BLaER1 (cell line): Measurements from ENCODE around the gene TBCE.

Experiments
- H3K27ac ChIP-seq: shearing (Covaris generic); formaldehyde crosslinking; 2 replicates; pipeline ENCODE4 v1.8.1; 2022
- H3K27me3 ChIP-seq: shearing (Covaris generic); formaldehyde crosslinking; 2 replicates; pipeline ENCODE4 v1.8.1; 2022
- H3K36me3 ChIP-seq: shearing (Covaris generic); formaldehyde crosslinking; 2 replicates; pipeline ENCODE4 v1.8.1; 2022
- H3K4me1 ChIP-seq: shearing (Covaris generic); formaldehyde crosslinking; 2 replicates; pipeline ENCODE4 v1.8.1; 2022
- H3K4me2 ChIP-seq: shearing (Covaris generic); formaldehyde crosslinking; 2 replicates; pipeline ENCODE4 v1.8.1; 2022
- H3K4me3 ChIP-seq: shearing (Covaris generic); formaldehyde crosslinking; 2 replicates; pipeline ENCODE4 v1.8.1; 2022
- H3K9ac ChIP-seq: shearing (Covaris generic); formaldehyde crosslinking; 2 replicates; pipeline ENCODE4 v1.8.1; 2022
- H3K9me3 ChIP-seq: shearing (Covaris generic); formaldehyde crosslinking; 2 replicates; pipeline ENCODE4 v1.8.1; 2022
- H4K20me1 ChIP-seq: shearing (Covaris generic); formaldehyde crosslinking; 2 replicates; pipeline ENCODE4 v1.8.1; 2022
- Cebpa-rat ChIP-seq: shearing (Covaris generic); IDR thresholded peaks from 2 replicates; pipeline ENCODE4 v1.8.1; 2022

The TBCE gene

DNA sequence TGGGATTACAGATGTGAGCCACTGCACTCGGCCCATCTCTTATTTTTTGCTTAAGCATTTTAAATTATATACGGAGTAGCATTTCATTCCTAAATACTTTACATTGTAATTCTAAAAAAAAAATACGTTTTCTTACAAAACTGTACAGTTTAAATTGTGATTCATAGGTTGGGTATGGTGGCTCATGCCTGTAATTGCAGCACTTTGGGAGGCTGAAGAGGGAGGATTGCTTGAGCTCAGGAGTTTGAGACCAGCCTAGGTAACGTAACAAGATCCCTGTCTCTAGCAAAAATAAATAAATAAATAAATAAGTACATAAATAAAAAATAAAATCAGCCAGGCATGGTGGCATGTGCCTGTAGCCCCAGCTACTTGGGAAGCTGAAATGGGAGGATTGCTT, 24.6 kb downstream of the TBCE start:
- Histone ChIP-seq H3K4me2 (no peak overlapping the region), H4K20me1 (no peaks in the 10 kb centered on the region), H3K27ac (no peak overlapping the region), H3K9ac (no peak overlapping the region), H3K9me3 (peaks cover 11% of the 10 kb centered on the region), H3K4me3 (no peak overlapping the region), H3K4me1 (0 out of 2 replicates have a peak, but pooled peaks cover 7% of the 10 kb centered on the region), H3K36me3 (peaks cover 18% of the 10 kb centered on the region), H3K27me3 (no peaks in the 10 kb centered on the region)
- TF ChIP-seq Cebpa-rat = no peak

- H3K4me3 ChIP-seq = no peak overlapping the region
- no peaks in the 10 kb centered on the region for H3K4me1 ChIP-seq
- 0 out of 2 replicates have a peak, but pooled peaks cover 11% of the 10 kb centered on the region for H4K20me1 ChIP-seq
- TF ChIP-seq Cebpa-rat = no peak
- H3K4me2 ChIP-seq = no peak overlapping the region
- peaks cover 7% of the 10 kb centered on the region; the same call in 1 of the 2 replicates for H3K9me3 ChIP-seq
- H3K9ac ChIP-seq = no peak overlapping the region
- no peaks in the 10 kb centered on the region for H3K27me3 ChIP-seq
- no peak overlapping the region for H3K27ac ChIP-seq
- peaks cover 6% of the 10 kb centered on the region for H3K36me3 ChIP-seq
These were observed 30.5 kb downstream of the TBCE start for GRCh38 chr1:235397733-235398132.

DNA sequence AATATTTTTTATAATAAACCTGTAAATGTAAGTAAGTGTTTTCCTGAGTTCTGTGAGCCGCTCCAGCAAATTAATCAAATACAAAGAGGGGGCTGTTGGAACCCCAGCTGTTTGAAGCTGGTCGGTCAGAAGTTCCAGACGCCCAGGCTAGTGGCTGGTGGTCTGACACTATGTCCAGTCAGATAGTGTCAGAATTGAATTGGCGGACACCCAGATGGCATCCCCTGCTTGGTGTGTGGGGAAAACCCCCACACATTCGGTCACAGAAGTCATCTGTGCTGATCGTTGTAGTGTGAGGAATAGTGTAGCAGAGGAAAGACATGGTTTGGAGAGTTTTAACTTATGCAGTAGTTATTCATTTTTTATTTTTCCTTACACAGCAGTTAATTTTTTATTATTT, 32.4 kb downstream of the TBCE start:
- no peak overlapping the region for H3K27ac ChIP-seq
- H4K20me1 ChIP-seq = 0 out of 2 replicates have a peak, but pooled peaks cover 11% of the 10 kb centered on the region
- H3K36me3 ChIP-seq = peaks cover 13% of the 10 kb centered on the region
- H3K4me3 ChIP-seq = no peak overlapping the region
- no peak overlapping the region for H3K4me2 ChIP-seq
- no peaks in the 10 kb centered on the region for H3K27me3 ChIP-seq
- H3K9me3 ChIP-seq = peaks cover 7% of the 10 kb centered on the region; the same call in 1 of the 2 replicates
- no peaks in the 10 kb centered on the region for H3K4me1 ChIP-seq
- H3K9ac ChIP-seq = no peak overlapping the region
- TF ChIP-seq Cebpa-rat = no peak

DNA sequence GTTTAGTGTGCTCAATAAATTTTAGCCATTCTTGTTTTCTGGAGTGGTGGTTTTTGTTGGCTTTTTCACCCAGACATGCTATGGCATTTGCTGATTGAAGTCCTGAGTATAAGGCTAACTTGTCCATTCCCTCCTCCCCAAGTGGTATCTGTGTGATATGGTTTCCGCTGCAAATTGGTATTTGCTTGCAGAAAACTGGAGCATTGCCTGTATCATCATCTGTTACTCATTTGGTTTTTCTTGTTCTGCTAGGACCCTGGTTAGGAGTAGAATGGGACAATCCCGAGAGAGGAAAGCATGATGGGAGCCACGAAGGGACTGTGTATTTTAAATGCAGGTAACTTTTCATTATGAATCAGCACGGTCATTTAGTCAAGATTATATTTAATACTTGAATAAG, 34.0 kb downstream of the TBCE start:
- peaks cover 13% of the 10 kb centered on the region for H3K36me3 ChIP-seq
- no peak overlapping the region for H3K4me2 ChIP-seq
- no peaks in the 10 kb centered on the region for H3K4me1 ChIP-seq
- H3K27ac ChIP-seq = no peak overlapping the region
- no peak overlapping the region for H3K9ac ChIP-seq
- no peak overlapping the region for H3K4me3 ChIP-seq
- peaks cover 7% of the 10 kb centered on the region; the same call in 1 of the 2 replicates for H3K9me3 ChIP-seq
- no peak for TF ChIP-seq Cebpa-rat
- no peaks in the 10 kb centered on the region for H3K27me3 ChIP-seq
- 0 out of 2 replicates have a peak, but pooled peaks cover 11% of the 10 kb centered on the region for H4K20me1 ChIP-seq

DNA sequence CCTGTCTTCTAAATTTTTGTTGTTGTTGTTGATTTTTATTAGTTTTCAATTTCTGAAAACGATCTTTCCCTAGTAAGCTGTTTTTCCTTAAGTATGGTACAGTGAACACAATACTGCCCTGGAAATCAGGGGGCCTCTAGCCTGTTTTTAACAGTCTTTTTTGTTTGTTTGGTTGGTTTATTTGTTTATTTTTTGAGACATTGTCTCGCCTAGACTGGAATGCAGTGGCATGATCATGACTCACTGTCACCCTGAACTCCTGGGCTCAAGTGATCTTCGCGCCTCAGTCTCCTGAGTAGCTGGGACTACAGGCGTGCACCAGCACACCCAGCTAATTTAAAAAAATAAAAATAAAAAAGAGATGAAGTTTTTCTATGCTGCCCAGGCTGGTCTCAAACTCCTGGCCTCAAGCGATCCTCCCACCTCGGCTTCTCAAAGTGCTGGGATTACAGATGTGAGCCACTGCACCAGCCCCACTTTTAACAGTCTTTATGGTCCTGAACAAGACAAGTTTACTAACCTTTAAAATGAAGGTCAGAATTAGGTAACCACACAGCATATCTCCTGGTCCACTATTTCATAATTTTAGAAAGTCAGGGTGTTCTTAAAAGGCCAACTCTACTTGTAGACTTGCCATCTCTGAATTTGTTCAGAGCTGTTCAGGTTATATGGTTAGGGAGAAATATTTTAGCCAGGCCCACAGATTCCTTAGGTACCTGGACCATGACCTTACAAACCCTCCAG, 35.4 kb downstream of the TBCE start:
- peaks cover 10% of the 10 kb centered on the region for H3K36me3 ChIP-seq
- H3K4me3 ChIP-seq = no peak overlapping the region
- H3K4me1 ChIP-seq = no peaks in the 10 kb centered on the region
- H3K4me2 ChIP-seq = no peak overlapping the region
- no peaks in the 10 kb centered on the region for H3K9me3 ChIP-seq
- no peaks in the 10 kb centered on the region for H3K27me3 ChIP-seq
- 0 out of 2 replicates have a peak, but pooled peaks cover 11% of the 10 kb centered on the region for H4K20me1 ChIP-seq
- no peak overlapping the region for H3K9ac ChIP-seq
- H3K27ac ChIP-seq = no peak overlapping the region
- TF ChIP-seq Cebpa-rat = no peak

DNA sequence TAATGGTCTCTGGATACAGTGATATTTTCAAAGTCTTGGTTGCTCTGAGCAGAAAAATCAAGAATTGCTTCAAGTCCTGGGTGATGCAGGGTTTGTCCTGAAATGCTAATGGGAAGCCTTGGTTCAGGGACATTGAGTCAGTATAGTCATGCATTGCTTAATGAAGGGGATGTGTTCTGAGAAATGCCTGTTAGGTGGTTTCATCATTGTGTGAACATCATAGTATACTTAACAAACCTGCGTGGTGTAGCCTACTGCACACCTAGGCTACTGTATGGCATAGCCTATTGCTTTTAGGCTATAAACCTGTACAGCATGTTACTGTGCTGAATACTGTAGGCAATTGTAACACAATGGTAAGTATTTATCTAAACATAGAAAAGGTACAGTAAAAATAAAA, 36.4 kb downstream of the TBCE start:
- no peak overlapping the region for H3K27ac ChIP-seq
- H3K27me3 ChIP-seq = no peaks in the 10 kb centered on the region
- H4K20me1 ChIP-seq = 0 out of 2 replicates have a peak, but pooled peaks cover 11% of the 10 kb centered on the region
- no peaks in the 10 kb centered on the region for H3K9me3 ChIP-seq
- H3K36me3 ChIP-seq = peaks cover 10% of the 10 kb centered on the region
- no peak for TF ChIP-seq Cebpa-rat
- H3K4me1 ChIP-seq = no peaks in the 10 kb centered on the region
- no peak overlapping the region for H3K9ac ChIP-seq
- H3K4me3 ChIP-seq = no peak overlapping the region
- no peak overlapping the region for H3K4me2 ChIP-seq

GRCh38 chr1:235404190-235404589, 37.0 kb downstream of the TBCE start:
- Histone ChIP-seq H3K9me3 (no peaks in the 10 kb centered on the region), H3K27me3 (no peaks in the 10 kb centered on the region), H3K4me2 (no peak overlapping the region), H3K9ac (no peak overlapping the region), H3K4me3 (no peak overlapping the region), H4K20me1 (0 out of 2 replicates have a peak, but pooled peaks cover 6% of the 10 kb centered on the region), H3K36me3 (peaks cover 10% of the 10 kb centered on the region), H3K4me1 (no peaks in the 10 kb centered on the region), H3K27ac (no peak overlapping the region)
- TF ChIP-seq Cebpa-rat = no peak

DNA sequence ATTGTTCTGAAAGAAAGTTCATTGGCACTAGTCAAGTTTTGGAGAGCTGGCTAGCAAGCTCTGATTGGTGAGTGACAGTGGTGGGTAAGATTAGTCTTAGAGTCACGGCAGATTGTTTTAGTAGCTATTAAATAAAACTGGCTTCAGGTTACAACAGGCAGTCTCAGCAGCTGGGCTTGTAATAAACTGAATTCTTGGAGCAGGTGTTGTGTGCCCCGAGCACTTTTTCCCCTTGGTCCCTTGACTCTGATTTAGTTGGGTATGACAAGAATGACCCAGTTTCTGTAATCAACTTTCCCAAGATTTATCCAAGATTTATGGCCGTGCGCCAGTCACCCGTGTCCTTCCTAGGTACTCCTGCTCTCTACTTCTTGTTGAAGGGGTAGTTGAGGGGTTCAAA, 40.2 kb downstream of the TBCE start:
- Histone ChIP-seq H3K36me3 (peaks cover 10% of the 10 kb centered on the region), H3K27ac (no peak overlapping the region), H3K9ac (no peak overlapping the region), H3K9me3 (no peaks in the 10 kb centered on the region), H4K20me1 (no peaks in the 10 kb centered on the region), H3K4me3 (no peak overlapping the region), H3K4me2 (no peak overlapping the region), H3K4me1 (no peaks in the 10 kb centered on the region), H3K27me3 (no peaks in the 10 kb centered on the region)
- no peak for TF ChIP-seq Cebpa-rat

DNA sequence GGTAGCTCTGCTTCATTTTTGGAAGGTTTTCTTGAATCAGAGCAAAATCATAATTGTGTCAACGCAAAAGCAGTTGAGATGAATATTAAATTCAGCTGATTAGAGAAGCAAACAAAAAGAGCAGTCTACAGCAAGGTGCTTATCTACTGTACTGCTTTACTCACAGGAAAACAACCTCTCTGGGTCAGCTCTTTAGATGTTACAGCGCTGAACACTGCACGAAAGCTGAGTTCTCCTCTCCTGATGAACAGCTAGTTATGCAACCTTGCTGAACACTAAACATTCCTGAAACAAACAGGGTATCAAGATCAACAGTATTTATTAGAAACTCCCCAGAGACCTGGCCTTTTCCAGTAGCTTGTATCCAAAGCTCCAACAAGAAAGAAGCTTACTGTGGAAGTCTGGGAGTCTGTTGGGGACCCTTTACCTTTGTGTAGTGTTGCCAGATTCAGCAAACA, 41.3 kb downstream of the TBCE start:
- H3K27ac ChIP-seq = no peak overlapping the region

DNA sequence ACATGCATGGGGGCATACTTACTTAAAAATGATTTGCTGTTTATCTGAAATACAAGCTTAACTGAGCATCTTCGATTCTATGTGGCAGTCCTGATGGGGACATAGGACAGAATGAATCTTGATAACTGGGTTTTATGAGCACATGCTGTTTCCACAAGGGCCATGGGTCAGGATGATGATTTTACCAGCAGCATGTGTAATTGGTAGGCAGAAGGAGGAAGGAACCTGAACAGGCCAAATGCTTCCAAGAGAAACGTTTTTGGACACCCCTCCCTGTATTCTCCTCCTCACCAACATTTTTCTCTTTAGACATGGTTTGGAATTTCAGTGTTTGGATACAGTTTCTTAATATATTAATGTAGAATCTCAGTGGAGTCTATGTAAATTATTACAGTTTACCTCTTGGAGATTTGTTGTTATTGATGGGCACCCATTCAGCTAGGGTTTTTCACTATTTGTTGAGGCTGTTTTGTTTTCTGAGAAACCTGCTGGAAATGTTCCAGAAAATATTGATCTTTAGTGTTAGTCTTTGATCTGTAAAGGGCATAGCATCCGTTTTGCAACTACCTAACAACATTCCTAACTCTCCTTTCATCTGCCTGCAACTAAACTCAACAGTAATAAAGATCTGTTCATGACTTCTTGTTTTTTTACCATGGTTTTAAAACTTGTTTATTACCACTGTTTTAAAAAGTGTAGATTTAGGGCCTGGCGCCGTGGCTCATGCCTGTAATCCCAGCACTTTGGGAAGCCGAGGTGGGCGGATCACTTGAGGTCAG, 42.0 kb downstream of the TBCE start:
- Histone ChIP-seq H3K4me3 (no peak overlapping the region), H3K36me3 (no peaks in the 10 kb centered on the region), H4K20me1 (no peaks in the 10 kb centered on the region), H3K9ac (no peak overlapping the region), H3K27ac (no peak overlapping the region), H3K4me2 (no peak overlapping the region), H3K27me3 (no peaks in the 10 kb centered on the region), H3K4me1 (no peaks in the 10 kb centered on the region), H3K9me3 (no peaks in the 10 kb centered on the region)
- no peak for TF ChIP-seq Cebpa-rat

More for the DNA sequence above, 41.3 kb downstream of the TBCE start:
- no peaks in the 10 kb centered on the region for H3K4me1 ChIP-seq
- H3K4me2 ChIP-seq = no peak overlapping the region
- no peaks in the 10 kb centered on the region for H3K9me3 ChIP-seq
- no peak overlapping the region for H3K4me3 ChIP-seq
- H3K36me3 ChIP-seq = no peaks in the 10 kb centered on the region; the same call in 1 of the 2 replicates
- no peaks in the 10 kb centered on the region for H4K20me1 ChIP-seq
- no peaks in the 10 kb centered on the region for H3K27me3 ChIP-seq
- no peak overlapping the region for H3K9ac ChIP-seq
- TF ChIP-seq Cebpa-rat = no peak
